T-helper 22 cell (primary cell): ENCODE data around the gene SYNGR1.

Experiments used
- DNase-seq: peaks from one replicate; pipeline ENCODE4 v3.0.0-alpha.2; 2020; ENCODE audit warnings: low read depth

The SYNGR1 gene

DNA sequence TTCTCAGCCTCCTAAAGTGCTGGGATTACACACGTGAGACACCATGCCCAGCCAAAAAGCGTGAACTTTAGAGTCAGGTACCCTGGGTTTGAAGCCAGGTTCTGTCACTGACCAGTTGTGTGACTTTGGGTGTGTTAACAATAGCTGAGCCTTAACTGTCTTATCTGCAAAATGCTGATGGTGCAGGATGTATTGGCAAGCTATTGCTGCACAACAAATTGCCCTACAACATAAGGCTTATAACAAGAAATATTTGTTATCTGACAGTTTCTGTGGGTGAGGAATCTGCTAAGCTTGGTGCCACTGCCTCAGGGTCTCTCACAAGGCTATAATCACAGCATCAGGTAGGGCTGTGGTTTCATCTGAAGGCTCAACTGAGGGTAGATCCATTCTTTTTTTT is 21.9 kb downstream of the SYNGR1 start:
- no peak for DNase-seq

- no peak for DNase-seq
Observed at GRCh38 chr22:39374191-39374590, 24.4 kb downstream of the SYNGR1 start.

- no peak for DNase-seq
Observed at GRCh38 chr22:39374801-39375200, 25.0 kb downstream of the SYNGR1 start.

GRCh38 chr22:39375646-39376045 is 25.9 kb downstream of the SYNGR1 start:
- DNase-seq = no peak

DNA sequence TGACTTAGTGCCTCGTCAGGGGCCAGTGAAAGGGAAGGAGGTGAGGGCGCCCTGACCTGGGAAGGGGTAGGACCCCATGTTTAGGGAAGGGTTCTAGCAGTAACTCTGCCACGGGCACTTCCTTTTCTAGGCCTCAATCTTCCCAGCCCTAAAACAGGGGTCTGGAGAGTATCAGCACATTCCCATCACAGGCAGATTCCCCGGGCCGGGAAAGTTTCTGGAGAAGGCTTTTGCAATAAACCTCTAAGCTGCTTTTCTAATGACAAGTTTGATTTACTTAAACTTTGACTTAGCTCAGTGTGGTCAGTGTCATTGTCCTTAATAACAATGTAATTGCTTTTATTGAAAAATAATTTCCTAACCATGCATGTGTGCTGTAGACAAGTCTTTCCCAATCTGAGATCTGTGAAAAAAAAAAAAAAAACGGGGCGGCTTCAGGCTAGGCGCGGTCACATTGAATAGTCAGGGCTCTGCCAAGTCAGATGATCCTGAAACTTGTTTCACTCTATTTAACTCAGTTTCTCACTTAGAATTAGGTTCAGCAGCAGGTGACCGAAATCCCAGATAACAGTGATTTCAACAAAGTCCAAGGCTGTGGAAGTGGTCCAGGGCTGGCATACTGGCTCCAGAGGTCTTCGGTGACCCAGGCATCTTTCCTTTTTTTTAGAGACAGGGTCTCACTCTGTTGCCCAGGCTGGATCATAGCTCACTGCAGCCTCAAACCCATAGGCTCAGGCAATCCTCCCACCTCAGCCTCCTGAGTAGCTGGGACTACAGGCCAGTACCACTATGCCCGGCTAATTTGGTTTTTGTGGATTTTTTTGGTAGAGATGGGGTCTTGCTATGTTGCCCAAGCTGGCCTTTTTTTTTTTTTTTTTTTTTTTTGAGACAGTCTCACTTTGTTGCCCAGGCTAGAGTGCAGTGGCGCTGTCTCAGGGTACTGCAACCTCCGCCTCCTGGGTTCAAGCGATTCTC is 30.3 kb downstream of the SYNGR1 start:
- DNase-seq = no peak

DNA sequence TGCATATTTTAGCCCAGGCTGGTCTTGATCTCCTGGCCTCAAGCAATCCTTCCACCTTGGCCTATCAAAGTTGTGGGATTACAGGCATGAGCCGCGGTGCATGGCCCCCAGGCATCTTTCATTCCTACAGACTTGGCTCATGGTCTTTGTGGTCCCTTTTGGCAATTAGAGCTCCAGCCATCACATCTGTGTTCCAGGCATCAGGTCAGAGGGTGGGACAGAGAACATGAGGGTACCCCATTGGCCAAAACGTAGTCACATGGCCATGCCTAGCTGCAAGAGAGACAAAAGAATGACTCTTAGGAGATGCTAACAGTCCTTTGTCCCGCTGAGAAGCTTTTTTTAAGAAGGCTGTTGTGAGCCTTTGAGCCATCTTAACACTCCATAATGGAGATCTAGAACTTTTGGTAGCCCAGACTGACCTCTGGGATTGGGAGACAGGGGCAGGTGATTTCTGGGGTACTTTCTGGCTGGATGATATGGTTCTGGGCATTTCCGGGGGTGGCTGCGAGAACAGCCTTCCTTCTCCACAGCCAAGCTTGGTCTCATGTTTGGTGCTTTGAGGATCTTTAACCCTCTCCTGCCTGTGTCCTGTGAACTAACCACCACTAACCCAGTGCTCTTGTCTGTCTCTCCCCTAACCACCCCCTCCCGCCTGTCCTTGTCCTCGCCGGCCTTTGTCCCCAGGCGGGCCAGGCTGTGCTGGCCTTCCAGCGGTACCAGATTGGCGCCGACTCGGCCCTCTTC is 31.4 kb downstream of the SYNGR1 start:
- no peak for DNase-seq

DNA sequence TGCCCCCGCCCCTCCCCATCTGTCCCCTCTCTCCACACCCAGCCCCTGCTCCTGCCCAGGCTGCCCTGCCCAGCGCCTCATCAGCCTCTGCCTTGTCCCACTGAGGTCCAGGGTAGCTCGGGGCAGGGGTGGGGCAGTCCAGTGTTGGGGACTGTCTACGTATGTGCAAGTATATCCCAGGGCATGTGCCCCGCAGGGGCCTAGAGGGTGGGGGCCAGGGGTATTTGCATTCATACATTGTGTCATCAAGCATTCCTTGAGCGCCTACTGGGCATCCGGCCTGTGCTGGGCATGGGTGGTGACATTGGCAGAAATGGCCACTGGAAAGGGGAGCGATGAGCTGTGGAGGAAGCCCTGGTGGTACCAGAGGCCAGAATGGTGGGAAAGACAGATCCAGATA is 32.1 kb downstream of the SYNGR1 start:
- no peak for DNase-seq

- no peak for DNase-seq
Observed at GRCh38 chr22:39382410-39382809, 32.6 kb downstream of the SYNGR1 start.

- DNase-seq = no peak
Observed at GRCh38 chr22:39383841-39384625, 34.2 kb downstream of the SYNGR1 start.

DNA sequence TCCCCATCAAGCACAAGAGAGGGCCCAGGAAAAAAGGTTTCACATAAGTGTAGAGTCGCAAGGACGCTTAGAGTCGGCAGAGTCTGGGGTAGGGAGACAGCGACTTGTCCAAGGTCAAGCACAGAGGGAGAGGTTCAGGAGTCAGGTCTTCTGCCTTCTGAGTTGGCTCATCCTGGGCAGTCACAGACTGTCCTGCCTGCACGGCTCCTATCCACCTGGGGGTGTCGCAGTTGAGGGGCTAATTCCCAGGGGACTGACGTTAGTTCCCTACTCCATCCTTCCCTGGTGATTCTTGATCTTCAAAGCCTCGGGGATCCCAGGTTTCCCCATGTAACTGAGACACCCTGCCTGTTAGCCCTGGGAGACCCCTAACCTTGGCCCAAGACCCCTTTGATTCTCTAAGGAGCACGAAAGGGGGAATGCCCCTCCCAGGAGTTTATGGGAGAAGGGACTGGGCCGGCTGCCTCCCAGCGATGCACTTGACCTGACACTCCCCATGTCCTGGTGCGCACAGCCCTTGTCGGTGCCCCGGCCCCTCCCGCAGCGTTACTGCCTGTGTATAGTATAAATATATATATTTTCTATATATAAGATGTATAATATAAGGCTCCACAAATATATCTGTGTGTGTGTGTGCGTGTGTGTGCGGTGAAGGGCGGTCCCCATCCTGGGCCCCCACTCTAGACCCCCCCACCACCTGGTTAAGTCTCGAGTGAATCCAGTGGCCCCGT is 35.1 kb downstream of the SYNGR1 start:
- no peak for DNase-seq

DNA sequence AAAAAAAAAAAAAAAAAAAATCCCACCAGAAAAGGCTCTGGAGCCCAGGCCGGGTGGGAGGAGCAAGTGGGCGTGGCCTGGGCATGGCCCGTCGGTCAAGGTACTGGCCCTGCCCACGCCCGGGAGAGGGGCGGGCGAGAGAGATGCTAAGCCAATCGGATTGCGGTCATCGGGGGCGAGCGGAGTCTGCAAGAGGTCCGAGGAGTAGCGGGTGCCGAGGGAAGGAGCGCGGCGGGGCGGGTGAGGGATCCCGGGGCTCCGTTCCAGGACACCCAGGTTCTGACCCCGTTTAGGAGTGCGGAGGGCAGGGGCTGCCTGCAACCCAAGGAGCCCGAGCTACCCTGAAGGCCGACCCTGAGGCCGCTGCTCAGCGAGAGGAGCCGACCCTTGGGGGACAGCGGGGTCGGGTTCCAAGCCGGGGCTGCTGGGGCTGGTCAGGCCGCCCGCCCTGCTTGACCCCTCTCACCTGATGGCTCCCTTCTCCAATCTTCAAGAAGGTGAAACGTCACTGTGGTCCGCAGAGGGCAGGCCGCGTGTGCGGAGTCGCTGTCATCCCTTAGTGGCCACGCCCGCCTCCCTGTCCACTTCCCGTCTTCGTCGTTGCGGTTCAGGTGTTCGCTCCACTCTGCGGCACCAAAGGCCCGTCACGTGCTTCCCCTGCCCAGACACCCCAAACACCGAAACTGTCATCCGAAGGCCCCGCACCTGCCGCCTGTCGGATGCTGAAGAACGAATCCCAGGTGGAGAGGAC is 38.6 kb downstream of the SYNGR1 start:
- DNase-seq = no peak

DNA sequence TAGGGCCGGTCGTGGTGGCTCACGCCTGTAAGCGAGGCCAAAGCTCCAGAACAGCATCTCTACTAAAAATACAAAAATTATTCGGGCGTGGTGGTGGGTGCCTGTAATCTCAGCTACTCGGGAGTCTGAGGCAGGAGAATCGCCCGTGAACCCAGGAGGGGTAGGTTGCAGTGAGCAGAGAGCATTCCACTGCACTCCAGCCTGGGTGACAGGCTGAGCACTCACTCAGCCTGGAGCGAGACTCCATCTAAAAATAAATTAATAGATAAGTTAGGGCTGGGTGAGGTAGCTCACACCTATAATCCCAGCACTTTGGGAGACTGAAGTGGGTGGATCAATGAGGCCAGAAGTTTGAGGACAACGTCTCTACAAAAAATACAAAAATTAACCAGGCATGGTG is 39.6 kb downstream of the SYNGR1 start:
- no peak for DNase-seq

GRCh38 chr22:39392341-39392948 is 42.7 kb downstream of the SYNGR1 start:
- no peak for DNase-seq

- no peak for DNase-seq
Observed at GRCh38 chr22:39395936-39396796, 46.4 kb downstream of the SYNGR1 start.

GRCh38 chr22:39396797-39397195 is 47.0 kb downstream of the SYNGR1 start:
- DNase-seq = no peak

DNA sequence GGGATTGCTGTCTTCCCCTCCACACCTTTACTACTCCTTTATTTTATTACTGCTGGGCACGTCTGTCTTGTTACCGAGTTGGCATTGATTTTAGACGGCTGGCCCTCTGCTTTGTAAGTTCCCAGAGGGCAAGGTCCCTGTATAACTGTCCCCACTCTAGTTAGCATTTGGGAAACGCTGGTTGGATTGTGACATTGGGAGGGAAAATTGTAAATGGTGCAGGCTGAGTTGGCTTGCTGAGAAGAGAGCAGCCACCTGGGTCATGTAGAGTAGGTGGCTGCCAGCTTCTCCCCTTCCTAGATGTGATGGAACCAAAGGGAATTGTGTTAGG is 51.5 kb downstream of the SYNGR1 start:
- DNase-seq = no peak

GRCh38 chr22:39405346-39406085 is 55.7 kb downstream of the SYNGR1 start:
- DNase-seq = no peak

- no peak for DNase-seq
Observed at GRCh38 chr22:39408173-39408572, 58.4 kb downstream of the SYNGR1 start.

- no peak for DNase-seq
Observed at GRCh38 chr22:39408807-39409206, 59.0 kb downstream of the SYNGR1 start.
